KMS-11 (cell line): Measurements from ENCODE around the gene NLK.
"Not testable (repeated sequence)": the region's sequence is repeated elsewhere in the genome, so short reads cannot be mapped to it uniquely, and the experiment has no call there.

Source experiments
- H2AFZ ChIP-seq: fragments of 200-600 bp; sonication (generic); 2 replicates; pipeline ENCODE4 v1.6.1; 2016; ENCODE audit warnings: antibody characterized with exemption, mixed run types, low read depth
- H3K27ac ChIP-seq: fragments of 200-600 bp; sonication (generic); 2 replicates; pipeline ENCODE4 v1.6.1; 2016; ENCODE audit warnings: mild to moderate bottlenecking, mixed run types
- H3K27me3 ChIP-seq: fragments of 200-600 bp; sonication (generic); 2 replicates; pipeline ENCODE4 v1.6.1; 2017; ENCODE audit warnings: mild to moderate bottlenecking, low read depth, mixed run types, moderate library complexity; ENCODE audit not compliant: insufficient read depth
- H3K36me3 ChIP-seq: fragments of 200-600 bp; sonication (generic); 2 replicates; pipeline ENCODE4 v1.6.1; 2017; ENCODE audit warnings: mild to moderate bottlenecking, mixed run types; ENCODE audit not compliant: insufficient read depth
- H3K4me1 ChIP-seq: fragments of 200-600 bp; sonication (generic); 2 replicates; pipeline ENCODE4 v1.6.1; 2016; ENCODE audit warnings: mild to moderate bottlenecking, low read depth, mixed run types; ENCODE audit not compliant: poor library complexity, severe bottlenecking
- H3K4me2 ChIP-seq: fragments of 200-600 bp; sonication (generic); 2 replicates; pipeline ENCODE4 v1.7.0; 2016; ENCODE audit warnings: mild to moderate bottlenecking, mixed run types
- H3K4me3 ChIP-seq: fragments of 200-600 bp; sonication (generic); IDR thresholded peaks from 2 replicates; pipeline ENCODE4 v1.6.1; 2017; ENCODE audit warnings: low read depth, low read length, mixed read lengths; ENCODE audit not compliant: insufficient read depth
- H3K79me2 ChIP-seq: fragments of 200-600 bp; sonication (generic); 2 replicates; pipeline ENCODE4 v1.6.1; 2016; ENCODE audit warnings: low read depth, mixed run types; ENCODE audit not compliant: insufficient read depth
- H3K9ac ChIP-seq: fragments of 200-600 bp; sonication (generic); 2 replicates; pipeline ENCODE4 v1.6.1; 2016; ENCODE audit warnings: mild to moderate bottlenecking, mixed run types
- H4K20me1 ChIP-seq: fragments of 200-600 bp; sonication (generic); 2 replicates; pipeline ENCODE4 v1.6.1; 2016; ENCODE audit warnings: mild to moderate bottlenecking, mixed run types; ENCODE audit not compliant: insufficient read depth
- TF ChIP-seq, protein P1 (sequence below): fragments of 200-600 bp; sonication (generic); conservative IDR thresholded peaks from 2 replicates; pipeline ENCODE4 v1.6.1; 2017; ENCODE audit warnings: low read depth, mild to moderate bottlenecking, antibody characterized with exemption, low read length, moderate library complexity, mixed read lengths

Gene NLK

DNA sequence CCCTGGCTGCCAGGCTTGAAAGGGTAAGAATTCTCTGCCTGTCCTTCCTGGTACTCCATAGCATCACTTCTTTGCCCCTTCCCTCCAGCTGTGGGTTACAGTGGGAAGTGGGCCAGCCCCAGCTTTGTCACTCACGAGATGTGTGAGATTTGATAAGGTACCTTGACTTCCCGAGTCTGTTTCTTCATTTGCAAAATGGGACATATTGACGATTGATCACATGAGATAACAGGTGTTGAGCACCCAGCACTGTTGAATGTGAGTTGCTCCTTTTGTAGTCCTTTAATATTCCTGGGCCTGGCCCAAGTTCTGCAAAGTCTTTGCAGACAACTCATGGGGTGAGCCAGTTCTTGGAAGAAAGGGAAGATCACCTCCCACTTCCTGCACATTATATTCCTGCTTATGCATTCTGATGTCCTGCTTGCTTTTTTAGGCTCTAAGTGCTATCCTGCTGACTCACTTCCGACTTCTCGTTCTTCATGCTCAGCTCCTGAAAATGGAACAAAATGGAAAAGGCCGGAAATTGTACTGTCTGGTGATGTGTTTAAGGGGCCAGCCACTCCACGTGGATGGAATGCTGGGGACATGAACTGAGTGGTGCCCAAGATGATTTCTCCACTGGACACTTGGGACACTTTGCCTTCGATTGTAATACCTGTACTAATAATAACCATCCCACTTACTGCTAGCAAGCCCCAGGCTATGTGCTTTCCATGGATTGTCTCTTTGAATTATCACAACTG, 8.3 kb upstream of the NLK start:
- no peak overlapping the region for H3K4me2 ChIP-seq

DNA sequence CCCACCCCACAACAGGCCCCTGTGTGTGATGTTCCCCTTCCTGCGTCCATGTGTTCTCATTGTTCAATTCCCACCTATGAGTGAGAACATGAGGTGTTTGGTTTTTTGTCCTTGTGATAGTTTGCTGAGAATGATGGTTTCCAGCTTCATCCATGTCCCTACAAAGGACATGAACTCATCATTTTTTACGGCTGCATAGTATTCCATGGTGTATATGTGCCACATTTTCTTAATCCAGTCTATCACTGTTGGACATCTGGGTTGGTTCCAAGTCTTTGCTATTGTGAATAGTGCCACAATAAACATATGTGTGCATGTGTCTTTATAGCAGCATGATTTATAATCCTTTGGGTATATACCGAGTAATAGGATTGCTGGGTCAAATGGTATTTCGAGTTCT, 7.0 kb upstream of the NLK start:
- H3K4me2 ChIP-seq, H3K36me3 ChIP-seq, H3K27ac ChIP-seq, H3K27me3 ChIP-seq, H3K4me1 ChIP-seq, H3K4me3 ChIP-seq, H3K9ac ChIP-seq, H2AFZ ChIP-seq, H4K20me1 ChIP-seq, H3K79me2 ChIP-seq: not testable (repeated sequence)

More for the DNA sequence above, 8.3 kb upstream of the NLK start:
- Histone ChIP-seq H4K20me1 (no peaks in the 10 kb centered on the region), H3K36me3 (no peaks in the 10 kb centered on the region), H3K79me2 (no peaks in the 10 kb centered on the region), H3K27me3 (no peaks in the 10 kb centered on the region), H3K4me1 (no peaks in the 10 kb centered on the region), H2AFZ (no peak overlapping the region), H3K27ac (no peak overlapping the region), H3K4me3 (no peak overlapping the region), H3K9ac (no peak overlapping the region)
- TF ChIP-seq, protein P1, sequence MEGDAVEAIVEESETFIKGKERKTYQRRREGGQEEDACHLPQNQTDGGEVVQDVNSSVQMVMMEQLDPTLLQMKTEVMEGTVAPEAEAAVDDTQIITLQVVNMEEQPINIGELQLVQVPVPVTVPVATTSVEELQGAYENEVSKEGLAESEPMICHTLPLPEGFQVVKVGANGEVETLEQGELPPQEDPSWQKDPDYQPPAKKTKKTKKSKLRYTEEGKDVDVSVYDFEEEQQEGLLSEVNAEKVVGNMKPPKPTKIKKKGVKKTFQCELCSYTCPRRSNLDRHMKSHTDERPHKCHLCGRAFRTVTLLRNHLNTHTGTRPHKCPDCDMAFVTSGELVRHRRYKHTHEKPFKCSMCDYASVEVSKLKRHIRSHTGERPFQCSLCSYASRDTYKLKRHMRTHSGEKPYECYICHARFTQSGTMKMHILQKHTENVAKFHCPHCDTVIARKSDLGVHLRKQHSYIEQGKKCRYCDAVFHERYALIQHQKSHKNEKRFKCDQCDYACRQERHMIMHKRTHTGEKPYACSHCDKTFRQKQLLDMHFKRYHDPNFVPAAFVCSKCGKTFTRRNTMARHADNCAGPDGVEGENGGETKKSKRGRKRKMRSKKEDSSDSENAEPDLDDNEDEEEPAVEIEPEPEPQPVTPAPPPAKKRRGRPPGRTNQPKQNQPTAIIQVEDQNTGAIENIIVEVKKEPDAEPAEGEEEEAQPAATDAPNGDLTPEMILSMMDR: no peak

DNA sequence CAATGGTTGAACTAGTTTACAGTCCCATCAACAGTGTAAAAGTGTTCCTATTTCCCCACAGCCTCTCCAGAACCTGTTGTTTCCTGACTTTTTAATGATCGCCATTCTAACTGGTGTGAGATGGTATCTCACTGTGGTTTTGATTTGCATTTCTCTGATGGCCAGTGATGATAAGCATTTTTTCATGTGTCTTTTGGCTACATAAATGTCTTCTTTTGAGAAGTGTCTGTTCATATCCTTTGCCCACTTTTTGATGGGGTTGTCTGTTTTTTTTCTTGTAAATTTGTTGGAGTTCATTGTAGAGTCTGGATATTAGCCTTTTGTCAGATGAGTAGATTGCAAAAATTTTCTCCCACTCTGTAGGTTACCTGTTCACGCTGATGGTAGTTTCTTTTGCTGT, 6.6 kb upstream of the NLK start:
- not testable (repeated sequence) for H3K4me2 ChIP-seq, H3K9ac ChIP-seq

DNA sequence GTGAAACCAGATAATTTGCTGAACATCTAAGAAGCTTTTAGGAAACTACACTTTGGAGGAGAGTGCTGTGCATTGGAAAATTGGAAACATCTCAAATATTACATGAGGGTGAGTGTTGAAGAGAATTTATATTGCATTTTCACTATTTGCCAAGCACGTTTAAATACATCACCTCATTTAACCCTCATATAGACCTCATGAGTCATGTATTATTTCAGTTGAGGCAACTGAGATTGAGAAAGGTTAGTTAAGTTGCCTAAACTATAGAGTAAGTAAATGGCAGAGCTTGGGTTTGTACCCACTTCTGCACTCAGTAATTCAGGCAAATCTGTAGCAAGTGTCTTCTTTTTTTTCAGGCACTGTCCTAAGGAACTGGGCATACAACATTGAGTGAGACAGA, 3.7 kb upstream of the NLK start:
- Histone ChIP-seq H2AFZ (no peak overlapping the region), H4K20me1 (no peaks in the 10 kb centered on the region), H3K4me3 (no peak overlapping the region), H3K27ac (no peak overlapping the region), H3K36me3 (no peaks in the 10 kb centered on the region), H3K4me1 (peaks cover 16% of the 10 kb centered on the region), H3K27me3 (no peaks in the 10 kb centered on the region), H3K4me2 (no peak overlapping the region), H3K79me2 (peaks cover 6% of the 10 kb centered on the region; the same call in 1 of the 2 replicates), H3K9ac (no peak overlapping the region)
- TF ChIP-seq, protein P1: no peak

More for the DNA sequence above, 6.6 kb upstream of the NLK start:
- H3K79me2 ChIP-seq, H3K4me3 ChIP-seq, H3K4me1 ChIP-seq, H2AFZ ChIP-seq, H3K27ac ChIP-seq, H3K27me3 ChIP-seq, H4K20me1 ChIP-seq, H3K36me3 ChIP-seq: not testable (repeated sequence)

DNA sequence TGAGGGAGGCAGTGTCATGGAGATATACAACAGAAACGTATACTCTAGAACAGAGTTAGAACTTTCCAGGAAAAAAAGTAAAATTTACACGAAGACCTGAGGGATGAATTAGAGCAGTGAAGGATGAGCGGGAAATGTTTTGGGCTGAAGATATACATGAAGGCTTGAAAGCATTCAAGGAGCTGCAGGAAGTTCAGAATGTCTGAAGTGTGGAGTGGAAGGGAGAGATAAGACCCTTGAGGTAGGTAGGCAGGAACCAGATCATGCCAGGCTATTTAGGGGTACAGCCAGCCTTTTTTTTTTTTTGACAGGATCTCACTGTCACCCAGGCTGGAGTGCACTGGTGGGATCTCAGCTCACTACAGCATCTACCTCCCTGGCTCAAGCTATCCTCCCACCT, 3.2 kb upstream of the NLK start:
- no peak overlapping the region for H3K9ac ChIP-seq
- peaks cover 21% of the 10 kb centered on the region for H3K4me1 ChIP-seq
- H4K20me1 ChIP-seq: no peaks in the 10 kb centered on the region
- no peaks in the 10 kb centered on the region for H3K36me3 ChIP-seq
- H2AFZ ChIP-seq: no peak overlapping the region
- no peaks in the 10 kb centered on the region for H3K27me3 ChIP-seq
- peaks cover 6% of the 10 kb centered on the region; the same call in 1 of the 2 replicates for H3K79me2 ChIP-seq
- H3K4me2 ChIP-seq: no peak overlapping the region
- no peak overlapping the region for H3K27ac ChIP-seq
- H3K4me3 ChIP-seq: no peak overlapping the region
- TF ChIP-seq, protein P1: no peak
